Glomerular endothelial cell (primary cell): ENCODE data around the gene DCAF11. TPM values are rescaled to one million over a fixed set of nuclear protein-coding genes. Genes with fewer than 3 reads are reported as not detected.
"Not testable (repeated sequence)": the region's sequence is repeated elsewhere in the genome, so short reads cannot be mapped to it uniquely, and the experiment has no call there.

Source experiments
- DNase-seq: peaks from one replicate; pipeline ENCODE4 v3.0.0-alpha.2; 2011; ENCODE audit warnings: low read depth, low spot score; ENCODE audit errors: extremely low read depth
- total RNA-seq: library from RNA; depleted of rRNA; stranded (reverse); fragments of >200 nt; gene quantifications from 2 replicates; pipeline ENCODE4 v1.2.3, GENCODE V29; 2015

The DCAF11 gene
- total RNA-seq, 1 donor from 2014 or later = 36.4 TPM

GRCh38 chr14:24095271-24096068 is 19.1 kb upstream of the DCAF11 start:
- DNase-seq = no peak

GRCh38 chr14:24096545-24097181 is 17.9 kb upstream of the DCAF11 start:
- no peak for DNase-seq

DNA sequence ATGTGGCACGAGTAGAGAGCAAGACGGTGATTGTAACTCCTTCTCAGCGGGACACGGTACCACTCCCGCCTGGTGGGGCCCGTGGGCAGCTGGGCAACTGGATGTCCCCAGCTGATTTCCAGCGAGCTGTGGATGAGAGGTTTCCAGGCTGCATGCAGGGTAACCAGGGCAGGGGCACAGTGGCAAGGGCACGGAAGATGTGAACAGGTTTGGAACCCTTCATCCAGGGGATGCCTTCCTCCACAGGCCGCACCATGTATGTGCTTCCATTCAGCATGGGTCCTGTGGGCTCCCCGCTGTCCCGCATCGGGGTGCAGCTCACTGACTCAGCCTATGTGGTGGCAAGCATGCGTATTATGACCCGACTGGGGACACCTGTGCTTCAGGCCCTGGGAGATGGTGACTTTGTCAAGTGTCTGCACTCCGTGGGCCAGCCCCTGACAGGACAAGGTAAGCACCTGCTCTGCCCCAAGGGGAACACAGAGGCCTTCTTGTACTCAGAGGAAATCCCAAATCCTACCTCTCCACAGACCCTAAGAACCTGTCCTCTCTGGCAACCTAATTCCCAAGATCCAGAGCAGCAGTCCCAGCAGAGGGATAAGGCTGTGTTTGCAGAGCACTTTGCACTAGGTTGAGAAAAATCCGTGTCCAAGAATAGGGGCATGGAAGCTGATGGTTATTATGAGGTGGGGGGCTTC is 16.2 kb upstream of the DCAF11 start:
- no peak for DNase-seq

DNA sequence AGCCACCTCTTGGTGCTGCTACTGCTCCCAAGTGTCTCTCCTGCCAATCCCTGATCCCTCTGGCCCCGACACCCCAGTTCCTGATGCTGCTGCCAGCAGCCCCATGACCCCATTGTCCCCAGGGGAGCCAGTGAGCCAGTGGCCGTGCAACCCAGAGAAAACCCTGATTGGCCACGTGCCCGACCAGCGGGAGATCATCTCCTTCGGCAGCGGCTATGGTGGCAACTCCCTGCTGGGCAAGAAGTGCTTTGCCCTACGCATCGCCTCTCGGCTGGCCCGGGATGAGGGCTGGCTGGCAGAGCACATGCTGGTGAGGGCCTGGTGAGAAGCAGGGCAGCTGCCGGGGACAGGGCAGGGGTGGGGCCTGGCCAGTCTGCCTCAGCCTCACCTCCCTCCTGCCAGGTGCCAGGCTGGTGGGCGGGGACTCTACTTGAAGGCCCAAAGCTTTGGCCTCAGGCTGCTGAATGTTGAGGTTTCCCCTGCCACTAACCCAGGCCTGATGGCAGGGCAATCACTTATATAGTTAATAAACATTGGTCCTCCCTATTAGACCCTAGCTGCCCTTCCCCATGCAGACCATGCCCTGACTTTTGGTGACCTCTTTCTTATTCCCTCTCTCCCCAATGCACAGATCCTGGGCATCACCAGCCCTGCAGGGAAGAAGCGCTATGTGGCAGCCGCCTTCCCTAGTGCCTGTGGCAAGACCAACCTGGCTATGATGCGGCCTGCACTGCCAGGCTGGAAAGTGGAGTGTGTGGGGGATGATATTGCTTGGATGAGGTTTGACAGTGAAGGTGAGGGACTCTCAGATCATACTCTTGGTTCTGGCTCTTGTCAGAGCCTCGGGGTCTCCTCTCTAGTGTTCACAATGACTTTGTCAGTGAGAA is 15.4 kb upstream of the DCAF11 start:
- DNase-seq = no peak

DNA sequence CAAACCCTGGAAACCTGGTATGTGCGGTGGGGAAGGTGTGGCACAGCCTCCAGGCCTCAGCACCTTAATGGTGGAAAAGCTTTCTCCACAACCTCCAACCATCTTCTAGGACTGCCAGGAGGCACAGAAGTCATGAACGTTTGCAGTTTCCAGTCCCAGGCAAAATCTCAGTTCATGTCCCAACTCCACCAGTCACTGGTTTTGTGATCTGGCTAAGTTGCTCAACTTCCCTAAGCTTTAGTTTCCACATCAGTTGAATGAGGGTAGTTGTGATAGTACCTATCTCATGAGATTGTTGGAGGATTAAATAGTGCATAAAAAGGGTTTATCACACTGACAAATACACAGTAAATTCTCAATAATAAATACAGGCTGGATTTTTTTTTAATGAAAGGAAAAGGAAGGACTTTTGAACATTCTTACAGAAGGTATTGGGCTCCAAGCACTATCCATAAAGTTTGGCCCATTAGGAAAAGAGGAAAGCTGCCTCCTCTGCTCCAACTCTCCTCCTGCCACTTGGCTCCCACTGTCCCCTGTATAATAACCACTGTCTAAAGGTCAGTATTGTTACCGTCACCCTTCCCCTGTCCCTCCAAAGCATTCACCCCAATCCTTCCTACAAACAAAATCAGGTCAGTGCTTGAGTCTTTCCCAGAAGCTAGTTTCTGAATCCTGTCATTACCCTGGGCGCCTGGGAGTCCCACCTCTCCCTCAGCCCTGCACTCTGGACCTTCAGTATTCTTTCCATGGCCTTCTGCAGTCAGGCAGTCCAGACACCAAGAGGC is 14.2 kb upstream of the DCAF11 start:
- no peak for DNase-seq

DNA sequence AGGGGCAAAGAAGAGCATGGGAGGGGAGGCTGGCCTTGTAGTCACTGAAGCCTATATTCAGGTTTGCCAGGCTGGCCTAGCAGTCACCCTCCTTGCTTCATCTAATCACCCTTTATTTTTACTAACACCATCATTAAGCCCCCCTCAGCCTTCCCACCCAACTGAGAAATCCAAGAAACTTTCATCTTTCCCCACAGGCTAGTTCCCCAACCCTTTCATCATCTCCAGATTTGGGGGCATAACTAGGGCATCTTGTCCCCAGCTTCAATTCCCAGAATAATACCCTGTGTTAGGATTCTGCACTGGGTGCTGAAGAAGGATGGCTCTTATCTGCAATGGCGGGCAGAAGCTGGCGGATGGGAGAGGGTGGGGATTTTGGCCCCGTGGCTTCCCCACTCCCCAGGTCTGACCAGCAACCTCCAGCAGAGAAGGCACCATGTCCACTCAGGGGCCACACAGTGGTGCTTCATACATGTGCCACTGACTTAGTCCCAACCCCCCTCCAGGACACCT is 13.5 kb upstream of the DCAF11 start:
- DNase-seq = no peak

DNA sequence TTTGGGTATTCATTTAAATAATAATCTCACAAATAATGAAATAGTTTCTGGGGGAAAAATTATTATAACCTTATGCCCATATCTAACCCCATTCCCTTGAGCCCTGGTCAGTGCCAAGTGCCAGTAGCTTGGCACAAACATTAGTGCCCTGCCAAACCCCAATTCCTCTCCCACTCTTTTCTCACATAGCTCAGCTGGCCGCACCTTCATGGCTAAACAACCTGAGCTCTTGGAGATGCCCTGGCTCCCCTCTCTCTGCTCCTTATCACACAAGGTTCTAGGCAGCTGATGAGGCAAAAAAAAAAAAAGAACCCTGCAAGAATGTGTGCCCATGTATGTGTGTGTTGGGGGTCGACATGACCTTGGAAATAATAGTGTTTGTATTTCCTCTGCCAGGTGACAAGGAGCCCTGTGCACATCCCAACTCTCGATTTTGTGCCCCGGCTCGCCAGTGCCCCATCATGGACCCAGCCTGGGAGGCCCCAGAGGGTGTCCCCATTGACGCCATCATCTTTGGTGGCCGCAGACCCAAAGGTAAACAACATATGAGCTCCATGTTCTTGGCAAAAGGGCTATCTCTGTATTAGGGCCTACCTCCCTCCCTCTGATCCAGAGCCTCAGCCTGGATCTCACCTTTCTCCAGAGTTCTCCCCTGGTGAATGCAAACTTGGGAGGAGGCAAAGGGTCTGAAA is 12.1 kb upstream of the DCAF11 start:
- no peak for DNase-seq

GRCh38 chr14:24103451-24103850 is 11.1 kb upstream of the DCAF11 start:
- no peak for DNase-seq

DNA sequence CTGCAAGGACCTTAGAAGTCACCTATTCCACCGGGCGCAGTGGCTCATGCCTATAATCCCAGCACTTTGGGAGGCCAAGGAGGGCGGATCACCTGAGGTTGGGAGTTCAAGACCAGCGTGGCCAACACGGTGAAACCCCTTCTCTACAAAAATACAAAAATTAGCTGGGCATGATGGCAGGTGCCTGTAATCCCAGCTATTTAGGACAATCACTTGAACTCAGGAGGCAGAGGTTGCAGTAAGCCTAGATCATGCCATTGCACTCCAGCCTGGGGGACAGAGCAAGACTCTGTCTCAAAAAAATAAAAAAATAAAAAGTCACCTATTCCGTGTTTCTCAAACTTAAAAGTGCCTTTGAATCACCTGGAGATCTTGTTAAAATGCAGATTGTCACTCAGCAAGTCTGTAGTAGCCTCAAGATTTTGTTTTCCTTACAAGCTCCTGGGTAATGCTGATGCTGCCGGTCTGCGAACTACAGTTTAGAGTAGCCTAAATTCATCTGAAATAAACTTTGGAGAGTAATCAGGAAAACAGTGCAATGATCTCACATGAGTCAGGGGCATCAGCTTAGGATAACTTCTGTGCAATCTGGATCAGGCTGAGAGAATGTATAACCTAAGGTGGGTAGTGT is 8.9 kb upstream of the DCAF11 start:
- DNase-seq = not testable (repeated sequence)

GRCh38 chr14:24106672-24107271 is 7.8 kb upstream of the DCAF11 start:
- DNase-seq = no peak

- DNase-seq = no peak
Observed at GRCh38 chr14:24108336-24108874, 6.2 kb upstream of the DCAF11 start.

DNA sequence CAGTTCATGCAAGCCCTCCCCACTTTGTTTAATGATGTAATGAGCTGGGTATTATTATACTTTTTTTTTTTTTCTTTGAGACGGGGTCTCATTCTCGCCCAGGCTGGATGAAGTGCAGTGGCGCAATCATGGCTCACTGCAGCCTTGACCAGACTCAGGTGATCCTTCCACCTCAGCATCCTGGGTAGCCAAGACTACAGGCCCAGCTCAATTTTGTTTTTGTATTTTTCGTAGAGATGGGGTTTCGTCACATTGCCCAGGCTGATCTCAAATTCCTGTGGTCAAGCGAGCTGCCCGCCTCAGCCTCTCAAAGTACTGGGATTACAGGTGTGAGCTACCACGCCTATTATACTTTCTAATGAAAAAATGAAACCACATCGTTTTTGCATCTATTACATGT is 4.5 kb upstream of the DCAF11 start:
- DNase-seq = no peak

- no peak for DNase-seq
Observed at GRCh38 chr14:24110523-24110922, 4.1 kb upstream of the DCAF11 start.

DNA sequence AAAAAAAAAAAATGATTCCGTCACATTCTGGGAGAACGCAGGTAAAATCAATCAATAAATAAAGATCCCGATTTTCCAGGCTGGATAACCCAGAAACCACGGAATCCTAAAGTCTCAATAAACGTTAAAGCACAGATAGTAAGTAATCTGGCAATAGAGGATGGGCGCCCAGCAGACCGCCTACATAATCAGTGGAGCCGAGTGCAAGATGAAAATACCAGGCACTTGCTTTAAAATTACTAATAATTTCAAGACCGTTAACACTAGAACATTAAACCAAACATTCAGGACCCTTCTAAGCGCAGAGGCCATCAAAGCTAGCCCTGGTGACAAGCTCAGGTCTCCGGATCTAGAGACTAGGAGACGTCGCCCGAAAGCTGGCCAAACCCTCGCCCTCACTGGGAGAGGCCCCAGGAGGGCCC is 1.2 kb upstream of the DCAF11 start:
- no peak for DNase-seq

- peak; percentile 47 for DNase-seq
Observed at GRCh38 chr14:24113801-24114531, 611 bp upstream of the DCAF11 start.

DNA sequence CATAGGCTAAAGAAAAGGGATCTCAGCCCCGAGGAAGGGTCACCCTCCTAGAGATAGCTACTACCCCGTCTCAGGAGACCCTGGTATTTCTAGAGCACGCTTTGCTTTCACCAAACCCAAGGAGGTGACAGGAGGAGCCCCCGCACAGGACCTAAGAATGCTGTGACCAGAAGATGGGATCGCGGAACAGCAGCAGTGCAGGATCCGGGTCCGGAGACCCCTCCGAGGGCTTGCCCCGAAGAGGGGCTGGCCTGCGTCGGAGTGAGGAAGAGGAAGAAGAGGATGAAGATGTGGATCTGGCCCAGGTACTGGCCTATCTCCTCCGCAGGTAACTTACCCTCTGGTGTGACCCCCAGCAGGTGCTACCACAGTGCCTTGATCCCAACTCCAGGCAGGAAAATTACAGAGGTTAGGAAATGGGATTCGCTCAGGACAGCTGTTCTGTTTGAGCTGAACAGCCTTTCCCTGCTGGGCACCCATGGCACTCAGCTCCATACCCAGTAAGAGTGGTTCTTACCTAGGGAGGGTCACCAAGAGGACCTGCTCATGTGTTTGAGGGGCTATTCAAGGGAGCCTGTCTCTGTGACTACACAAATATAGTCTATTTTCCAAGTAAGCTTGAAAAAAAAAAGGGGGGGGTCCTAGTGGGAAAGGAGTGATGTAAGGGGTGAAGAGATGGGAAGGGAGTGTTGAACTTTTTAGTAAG is 998 bp downstream of the DCAF11 start:
- no peak for DNase-seq
